Hematopoietic multipotent progenitor cell treated with erythropoietin and hydrocortisone succinate and interleukin-3 and kit ligand, for 15 days (in vitro differentiated cells): ENCODE data around the gene FOXN3.
A peak's percentile ranks its signal among the peaks of the same experiment; 100 is the strongest.

ENCODE experiments used
- DNase-seq: peaks from one replicate; pipeline ENCODE4 v3.0.0-alpha.2; 2015; ENCODE audit warnings: low spot score

FOXN3 gene

GRCh38 chr14:89197623-89198022 lies 219.4 kb downstream of the FOXN3 start:
- DNase-seq, result no peak

- no peak for DNase-seq
Observed at GRCh38 chr14:89196545-89196944, 220.5 kb downstream of the FOXN3 start.

- DNase-seq, result peak; percentile 31
Observed at GRCh38 chr14:89194376-89194775, 222.7 kb downstream of the FOXN3 start.

- no peak for DNase-seq
Observed at GRCh38 chr14:89190765-89191513, 226.1 kb downstream of the FOXN3 start.

- DNase-seq, result no peak
Observed at GRCh38 chr14:89188492-89188891, 228.5 kb downstream of the FOXN3 start.

GRCh38 chr14:89187501-89187900 lies 229.5 kb downstream of the FOXN3 start:
- no peak for DNase-seq

- DNase-seq, result no peak
Observed at GRCh38 chr14:89186856-89187376, 230.1 kb downstream of the FOXN3 start.

GRCh38 chr14:89185919-89186855 lies 230.8 kb downstream of the FOXN3 start:
- no peak for DNase-seq

GRCh38 chr14:89184952-89185351 lies 232.1 kb downstream of the FOXN3 start:
- no peak for DNase-seq

GRCh38 chr14:89182326-89182725 lies 234.7 kb downstream of the FOXN3 start:
- DNase-seq, result no peak

- DNase-seq, result no peak
Observed at GRCh38 chr14:89180546-89180945, 236.5 kb downstream of the FOXN3 start.

GRCh38 chr14:89179891-89180404 lies 237.1 kb downstream of the FOXN3 start:
- DNase-seq, result no peak

GRCh38 chr14:89178800-89179535 lies 238.1 kb downstream of the FOXN3 start:
- no peak for DNase-seq

- DNase-seq, result no peak
Observed at GRCh38 chr14:89178376-89178775, 238.7 kb downstream of the FOXN3 start.

- peak; percentile 48 for DNase-seq
Observed at GRCh38 chr14:89175881-89176799, 240.9 kb downstream of the FOXN3 start.

- no peak for DNase-seq
Observed at GRCh38 chr14:89171628-89172027, 245.4 kb downstream of the FOXN3 start.

GRCh38 chr14:89171168-89171567 lies 245.9 kb downstream of the FOXN3 start:
- no peak for DNase-seq

GRCh38 chr14:89167705-89168104 lies 249.3 kb downstream of the FOXN3 start:
- no peak for DNase-seq

GRCh38 chr14:89166633-89167032 lies 250.4 kb downstream of the FOXN3 start:
- DNase-seq, result no peak
